Ishikawa (cell line): Measurements from ENCODE around the gene EXPH5.

Experiments used
- CREB1 ChIP-seq: IDR thresholded peaks from 2 replicates; pipeline ENCODE4 v1.6.1; 2012; ENCODE audit warnings: low read depth
- EP300 ChIP-seq: IDR thresholded peaks from 2 replicates; pipeline ENCODE4 v1.6.1; 2012; ENCODE audit warnings: borderline replicate concordance
- FOXM1 ChIP-seq: IDR thresholded peaks from 2 replicates; pipeline ENCODE4 v1.6.1; 2012; ENCODE audit warnings: low read depth, borderline replicate concordance

DNA sequence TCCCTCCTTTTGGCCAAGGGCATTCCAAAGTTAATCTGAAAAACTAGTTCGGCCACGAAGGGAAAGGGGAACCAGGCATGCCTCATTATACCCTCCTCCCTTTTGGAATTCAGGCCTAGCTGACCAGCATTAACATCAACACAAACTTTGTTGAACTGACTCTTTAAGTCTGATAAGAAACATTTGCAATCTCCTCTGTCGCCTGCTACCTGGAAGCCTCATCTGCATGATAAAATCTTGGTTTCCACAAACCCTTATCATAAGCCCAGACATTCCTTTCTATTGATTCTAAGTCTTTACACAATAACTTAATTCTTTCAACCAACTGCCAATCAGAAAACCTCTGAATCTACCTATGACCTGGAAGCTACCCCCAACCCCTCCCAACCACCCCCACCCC, 106.7 kb downstream of the EXPH5 start:
- TF ChIP-seq CREB1 (no peak), EP300 (no peak), FOXM1 (no peak)
